Measurements from ENCODE around the gene LEKR1. TPM values are rescaled to one million over a fixed set of nuclear protein-coding genes. Genes with fewer than 3 reads are reported as not detected.

Gene LEKR1
- total RNA-seq, 4 donors from 2014 or later = 0.30 to 3.7 (median 2.7) TPM

GRCh38 chr3:156792114-156792513 is 34.0 kb upstream of the LEKR1 start:
- Histone ChIP-seq H3K9me3 (no peaks in the 10 kb centered on the region), H3K4me3 (no peak overlapping the region), H3K27me3 (no peaks in the 10 kb centered on the region), H3K36me3 (no peaks in the 10 kb centered on the region), H3K27ac (peak overlapping the region in 1 of 4 donors; percentile 19), H3K4me1 (peaks cover 0 to 11% (median 2%) of the 10 kb centered on the region in 4 donors)
- TF ChIP-seq EP300 (IDR thresholded peaks at IDR 0.05) = no peak
- no peak for TF ChIP-seq POLR2A (IDR thresholded peaks at IDR 0.05)
- TF ChIP-seq, protein P1, sequence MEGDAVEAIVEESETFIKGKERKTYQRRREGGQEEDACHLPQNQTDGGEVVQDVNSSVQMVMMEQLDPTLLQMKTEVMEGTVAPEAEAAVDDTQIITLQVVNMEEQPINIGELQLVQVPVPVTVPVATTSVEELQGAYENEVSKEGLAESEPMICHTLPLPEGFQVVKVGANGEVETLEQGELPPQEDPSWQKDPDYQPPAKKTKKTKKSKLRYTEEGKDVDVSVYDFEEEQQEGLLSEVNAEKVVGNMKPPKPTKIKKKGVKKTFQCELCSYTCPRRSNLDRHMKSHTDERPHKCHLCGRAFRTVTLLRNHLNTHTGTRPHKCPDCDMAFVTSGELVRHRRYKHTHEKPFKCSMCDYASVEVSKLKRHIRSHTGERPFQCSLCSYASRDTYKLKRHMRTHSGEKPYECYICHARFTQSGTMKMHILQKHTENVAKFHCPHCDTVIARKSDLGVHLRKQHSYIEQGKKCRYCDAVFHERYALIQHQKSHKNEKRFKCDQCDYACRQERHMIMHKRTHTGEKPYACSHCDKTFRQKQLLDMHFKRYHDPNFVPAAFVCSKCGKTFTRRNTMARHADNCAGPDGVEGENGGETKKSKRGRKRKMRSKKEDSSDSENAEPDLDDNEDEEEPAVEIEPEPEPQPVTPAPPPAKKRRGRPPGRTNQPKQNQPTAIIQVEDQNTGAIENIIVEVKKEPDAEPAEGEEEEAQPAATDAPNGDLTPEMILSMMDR (IDR thresholded peaks at IDR 0.05) = no peak
- WGBS, 2 donors = 70 to 76% methylated on average over 3 of the region's 3 CpGs
- DNase-seq (ENCODE audit: low spot score in 2 of 2) = no peak

- TF ChIP-seq POLR2A (IDR thresholded peaks at IDR 0.05) (no peak), EP300 (IDR thresholded peaks at IDR 0.05) (no peak)
- TF ChIP-seq, protein P1 (IDR thresholded peaks at IDR 0.05) = no peak
- Histone ChIP-seq H3K36me3 (no peaks in the 10 kb centered on the region), H3K27me3 (no peaks in the 10 kb centered on the region), H3K9me3 (no peaks in the 10 kb centered on the region), H3K4me1 (peaks cover 0 to 11% (median 2%) of the 10 kb centered on the region in 4 donors), H3K4me3 (no peak overlapping the region), H3K27ac (peak overlapping the region in 1 of 4 donors; percentile 30)
- no peak for DNase-seq (ENCODE audit: low spot score in 2 of 2)
- 46 to 47% methylated on average over 3 of the region's 3 CpGs for WGBS, 2 donors
These were observed 33.6 kb upstream of the LEKR1 start for GRCh38 chr3:156792536-156792935.

GRCh38 chr3:156792945-156793344 is 33.2 kb upstream of the LEKR1 start:
- H3K36me3 ChIP-seq = no peaks in the 10 kb centered on the region
- peaks cover 0 to 11% (median 2%) of the 10 kb centered on the region in 4 donors for H3K4me1 ChIP-seq
- no peak for DNase-seq (ENCODE audit: low spot score in 2 of 2)
- no peak for TF ChIP-seq POLR2A (IDR thresholded peaks at IDR 0.05)
- no peak for TF ChIP-seq EP300 (IDR thresholded peaks at IDR 0.05)
- TF ChIP-seq, protein P1 (IDR thresholded peaks at IDR 0.05) = no peak
- 88 to 89% methylated on average over 2 of the region's 2 CpGs for WGBS, 2 donors
- no peaks in the 10 kb centered on the region for H3K27me3 ChIP-seq
- H3K4me3 ChIP-seq = no peak overlapping the region
- H3K27ac ChIP-seq = peak overlapping the region in 2 of 4 donors; percentile 30 to 39
- no peaks in the 10 kb centered on the region for H3K9me3 ChIP-seq

DNA sequence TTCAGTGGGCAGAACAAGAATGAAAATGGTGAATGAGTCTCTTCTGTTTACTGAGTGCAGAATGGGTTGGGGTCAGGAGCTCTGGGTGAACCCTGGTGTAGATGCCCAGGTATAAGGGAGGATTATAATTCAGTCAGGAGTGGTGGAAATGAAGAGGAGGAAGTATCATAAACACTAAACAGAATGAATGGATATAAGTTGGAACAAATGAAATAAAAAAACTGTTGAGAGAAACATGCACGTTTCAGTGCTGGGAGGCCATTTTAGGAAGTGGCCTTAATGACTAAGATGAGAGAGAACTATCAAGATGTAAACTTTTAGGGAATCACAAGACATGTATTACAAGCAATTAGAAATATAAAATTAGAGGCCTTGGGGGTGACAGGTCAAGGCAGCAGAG is 32.8 kb upstream of the LEKR1 start:
- no peaks in the 10 kb centered on the region for H3K36me3 ChIP-seq
- H3K4me1 ChIP-seq = peaks cover 0 to 11% (median 2%) of the 10 kb centered on the region in 4 donors
- no peak for DNase-seq (ENCODE audit: low spot score in 2 of 2)
- H3K9me3 ChIP-seq = no peaks in the 10 kb centered on the region
- no peaks in the 10 kb centered on the region for H3K27me3 ChIP-seq
- TF ChIP-seq POLR2A (IDR thresholded peaks at IDR 0.05) (no peak), EP300 (IDR thresholded peaks at IDR 0.05) (no peak)
- TF ChIP-seq, protein P1 (IDR thresholded peaks at IDR 0.05) = no peak
- H3K4me3 ChIP-seq = no peak overlapping the region
- 38 to 46% methylated on average over 1 of the region's 1 CpG for WGBS, 2 donors
- peak overlapping the region in 2 of 4 donors; percentile 39 to 52 for H3K27ac ChIP-seq

DNA sequence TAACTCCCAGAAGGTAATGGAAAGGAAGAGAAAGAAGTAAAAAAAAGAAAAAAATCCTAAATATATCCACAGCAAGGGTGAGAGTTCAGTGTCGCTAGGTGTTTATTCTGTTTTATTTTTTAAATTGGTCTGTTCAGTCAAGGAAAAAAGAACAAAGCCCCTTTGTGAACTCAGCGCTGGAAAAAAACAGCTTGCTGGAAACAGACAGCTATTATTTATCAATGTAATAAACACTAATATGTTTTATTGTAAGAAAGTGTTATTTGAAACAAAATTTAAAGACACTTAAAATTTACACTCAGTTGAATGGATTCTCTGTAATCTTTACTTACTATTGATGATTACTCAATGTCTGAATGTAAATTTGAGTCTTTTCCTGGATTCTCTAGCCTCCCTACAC is 32.3 kb upstream of the LEKR1 start:
- DNase-seq (ENCODE audit: low spot score in 2 of 2) = no peak
- WGBS, 2 donors = 30 to 46% methylated on average over 2 of the region's 2 CpGs
- Histone ChIP-seq H3K4me3 (no peak overlapping the region), H3K4me1 (peaks cover 0 to 11% (median 2%) of the 10 kb centered on the region in 4 donors), H3K36me3 (no peaks in the 10 kb centered on the region), H3K9me3 (no peaks in the 10 kb centered on the region), H3K27ac (peak overlapping the region in 2 of 4 donors; percentile 39 to 52), H3K27me3 (no peaks in the 10 kb centered on the region)
- TF ChIP-seq, protein P1 (IDR thresholded peaks at IDR 0.05) = no peak
- TF ChIP-seq POLR2A (IDR thresholded peaks at IDR 0.05) = no peak
- no peak for TF ChIP-seq EP300 (IDR thresholded peaks at IDR 0.05)

Data from tibial nerve (tissue), 4 donors.